Stimulated activated CD8-positive, alpha-beta memory T cell treated with anti-CD3 and anti-CD28 coated beads, Interleukin-4, amount 100 ng/mL, for 48 hours (primary cell): ENCODE data around the gene CDH13.

Experiments used
- DNase-seq: peaks from one replicate; pipeline ENCODE4 v3.0.0-alpha.2; 2020

Gene CDH13

DNA sequence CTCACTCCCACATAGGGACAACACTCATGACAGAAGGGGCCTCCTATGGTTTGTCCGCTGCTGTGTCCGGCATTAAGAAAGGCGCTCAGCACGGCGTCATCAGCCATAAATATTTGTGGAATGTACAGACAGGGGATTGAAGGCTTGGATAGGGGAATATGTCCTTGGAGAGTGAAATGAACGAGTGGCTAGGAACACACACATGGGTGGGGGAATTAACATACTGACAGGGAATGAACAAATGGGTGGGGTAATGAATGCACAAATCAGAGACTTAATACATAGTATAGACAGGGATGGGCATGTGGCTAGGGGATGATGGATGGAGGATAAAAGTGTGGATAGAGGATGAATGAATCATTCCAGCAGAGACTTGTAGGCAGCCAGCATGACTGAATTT is 1027.0 kb downstream of the CDH13 start:
- DNase-seq = no peak

DNA sequence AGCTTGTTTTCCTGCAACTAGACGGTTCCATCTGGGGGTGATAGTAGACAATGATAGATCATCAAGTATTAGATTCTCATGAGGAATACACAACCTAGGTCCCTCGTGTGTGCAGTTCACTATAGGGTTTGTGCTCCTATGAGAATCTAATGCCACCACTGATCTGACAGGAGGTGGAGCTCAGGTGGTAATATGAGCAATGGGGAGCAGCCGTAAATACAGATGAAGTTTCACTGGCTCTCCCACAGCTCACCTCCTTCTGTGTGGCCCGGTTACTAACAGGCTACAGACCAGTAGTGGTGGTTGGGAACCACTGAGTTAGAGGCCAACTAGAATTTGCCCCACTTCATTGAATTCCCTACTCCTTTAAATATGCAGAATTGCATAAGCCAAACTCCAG is 1033.5 kb downstream of the CDH13 start:
- no peak for DNase-seq

DNA sequence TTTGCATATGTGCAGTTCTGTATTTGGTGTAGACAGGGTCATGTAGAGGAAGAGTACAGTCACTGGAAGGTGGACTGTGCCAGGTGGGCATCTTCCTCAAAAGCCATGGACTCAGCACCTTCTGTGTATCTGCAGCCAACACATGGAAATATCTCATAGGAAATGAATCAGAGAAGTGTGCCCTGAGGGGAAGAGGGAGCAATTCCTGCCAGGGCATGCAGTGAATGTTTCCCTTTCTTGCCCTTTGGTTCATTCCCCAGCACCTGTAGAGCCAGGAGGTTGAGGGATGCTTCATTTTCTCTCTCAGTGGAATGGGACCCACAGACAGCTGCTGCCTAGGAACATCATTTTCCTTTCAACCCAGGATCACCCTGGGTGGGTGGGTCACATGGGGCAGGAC is 1034.9 kb downstream of the CDH13 start:
- DNase-seq = no peak

DNA sequence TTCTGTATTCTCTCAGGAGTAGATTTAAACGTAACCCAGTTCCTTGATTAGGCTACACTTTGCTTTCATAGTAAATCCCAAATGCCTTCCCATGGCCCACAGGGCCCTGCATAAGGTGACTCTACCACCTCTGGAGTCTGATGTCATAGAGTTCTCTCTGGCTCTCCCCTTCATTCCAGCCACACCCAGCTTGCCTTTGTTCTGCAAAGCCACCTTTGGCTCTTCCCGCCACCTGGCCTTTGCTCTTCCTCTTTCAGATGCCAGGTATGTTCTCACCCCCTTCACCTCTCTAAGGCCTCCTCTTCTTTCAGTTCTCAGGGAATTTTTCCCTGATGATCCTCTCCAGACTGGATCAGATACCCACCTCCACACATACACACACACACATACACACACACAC is 1039.7 kb downstream of the CDH13 start:
- DNase-seq = no peak

DNA sequence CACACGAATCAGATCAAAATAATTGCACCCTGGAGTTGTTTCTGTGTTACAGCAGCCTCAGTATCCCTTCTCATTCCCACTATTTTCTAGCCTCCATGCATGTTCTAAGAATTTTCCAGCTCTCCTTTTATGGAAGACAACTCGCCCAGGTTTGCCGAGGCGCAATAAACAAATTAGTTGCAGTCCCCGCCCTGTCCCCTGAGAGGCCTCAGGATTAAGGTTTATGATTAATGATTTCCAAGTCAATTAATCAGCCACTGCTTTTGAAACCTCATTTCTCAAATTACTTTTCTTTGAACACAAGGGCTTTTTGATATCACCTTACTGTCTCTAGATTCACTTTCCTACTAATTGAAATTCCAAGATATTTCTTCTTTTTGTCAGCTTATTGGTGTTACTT is 1042.7 kb downstream of the CDH13 start:
- DNase-seq = no peak

DNA sequence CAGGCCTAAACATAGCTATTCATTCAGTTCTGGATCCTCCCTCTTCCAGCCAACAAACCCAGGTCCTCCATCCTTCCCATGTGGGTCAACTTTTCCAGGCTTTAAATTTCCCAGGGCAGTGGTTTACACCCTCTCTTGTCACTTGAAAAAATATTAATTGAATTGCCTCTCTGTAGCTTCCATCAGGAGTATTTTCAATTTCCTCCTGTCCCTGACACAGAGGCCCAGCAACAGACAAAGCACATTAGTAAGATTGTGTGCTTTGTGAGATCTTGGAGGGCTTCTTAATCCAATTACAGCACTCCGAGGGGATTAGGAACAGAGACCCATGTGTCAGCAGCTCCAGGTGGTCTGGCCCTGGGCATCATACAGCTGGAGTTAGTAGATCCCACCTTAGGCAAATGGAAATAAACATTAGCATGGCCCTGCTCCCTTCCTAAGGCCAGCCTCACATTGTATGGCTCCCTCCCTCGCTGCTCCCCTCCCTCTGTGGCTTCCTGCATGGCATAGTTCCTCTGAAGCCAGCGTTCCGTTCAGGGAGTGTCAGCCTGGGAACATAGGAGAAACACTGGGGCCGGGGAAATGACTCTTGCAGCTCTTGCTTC is 1048.3 kb downstream of the CDH13 start:
- DNase-seq = no peak

DNA sequence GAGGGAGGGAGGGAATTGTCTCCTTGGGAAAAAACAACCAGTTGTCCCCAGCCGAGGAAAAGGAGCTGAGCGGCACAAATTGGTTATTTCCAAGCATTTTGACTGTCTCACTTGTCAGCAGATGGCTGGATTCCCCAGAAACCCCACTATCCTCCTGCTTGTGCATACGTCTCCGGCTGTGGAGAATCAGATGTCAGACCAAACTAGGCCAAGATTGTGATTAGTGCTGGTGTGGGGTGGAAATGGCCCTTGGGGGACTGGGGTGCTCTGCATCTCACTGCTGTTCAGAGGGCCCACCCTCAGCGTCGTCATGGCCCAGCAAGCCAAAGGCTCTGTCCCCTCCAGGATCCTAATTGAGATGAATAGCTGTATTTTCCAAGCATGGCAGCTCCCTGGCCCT is 1049.3 kb downstream of the CDH13 start:
- DNase-seq = no peak

DNA sequence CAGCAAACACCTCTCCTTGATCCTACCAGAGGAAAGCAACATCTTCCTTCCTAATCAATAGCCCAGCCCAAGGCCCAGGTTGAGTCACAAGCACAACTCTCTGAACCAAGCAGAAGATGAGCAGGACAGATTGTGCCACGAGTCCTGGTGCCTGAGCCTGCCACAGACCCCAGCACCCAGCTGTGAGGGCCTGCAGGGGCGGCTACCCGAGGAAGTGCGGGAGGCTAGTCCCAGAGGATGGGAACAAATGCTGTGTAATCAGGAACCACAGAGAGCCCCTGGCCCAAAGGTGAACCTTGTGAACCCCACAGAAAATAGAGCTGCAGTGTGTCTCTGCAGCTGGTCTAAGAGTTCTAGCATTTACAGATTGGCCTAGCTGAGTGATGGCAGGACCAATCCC is 1054.2 kb downstream of the CDH13 start:
- no peak for DNase-seq

DNA sequence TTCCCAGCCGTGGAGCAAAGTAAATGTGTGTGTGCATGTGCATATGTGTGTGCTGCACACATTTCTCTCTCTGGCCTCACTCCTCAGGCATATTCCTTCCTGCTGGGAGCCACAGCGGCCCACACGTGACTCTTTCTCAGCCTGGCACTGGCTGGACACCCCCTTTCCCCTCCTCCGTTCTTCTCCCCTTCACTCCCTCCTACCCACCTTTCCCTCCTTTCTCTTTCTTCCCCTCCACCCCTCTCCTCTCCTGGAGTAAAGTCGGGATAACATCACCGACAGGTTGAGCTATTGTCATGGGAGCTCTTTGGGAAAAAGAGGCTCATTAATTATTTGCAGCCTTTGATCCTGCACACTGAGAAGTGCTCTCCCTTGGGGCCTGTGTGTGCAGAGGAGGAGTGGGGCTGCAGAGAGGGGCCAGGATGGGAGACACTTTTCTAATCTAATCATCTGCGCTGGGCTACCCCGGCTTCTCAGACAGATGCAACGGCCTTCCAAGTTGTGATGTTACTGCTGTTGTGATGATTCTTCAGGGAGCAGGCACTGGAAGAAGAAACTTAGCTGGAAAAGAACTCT is 1054.7 kb downstream of the CDH13 start:
- no peak for DNase-seq

DNA sequence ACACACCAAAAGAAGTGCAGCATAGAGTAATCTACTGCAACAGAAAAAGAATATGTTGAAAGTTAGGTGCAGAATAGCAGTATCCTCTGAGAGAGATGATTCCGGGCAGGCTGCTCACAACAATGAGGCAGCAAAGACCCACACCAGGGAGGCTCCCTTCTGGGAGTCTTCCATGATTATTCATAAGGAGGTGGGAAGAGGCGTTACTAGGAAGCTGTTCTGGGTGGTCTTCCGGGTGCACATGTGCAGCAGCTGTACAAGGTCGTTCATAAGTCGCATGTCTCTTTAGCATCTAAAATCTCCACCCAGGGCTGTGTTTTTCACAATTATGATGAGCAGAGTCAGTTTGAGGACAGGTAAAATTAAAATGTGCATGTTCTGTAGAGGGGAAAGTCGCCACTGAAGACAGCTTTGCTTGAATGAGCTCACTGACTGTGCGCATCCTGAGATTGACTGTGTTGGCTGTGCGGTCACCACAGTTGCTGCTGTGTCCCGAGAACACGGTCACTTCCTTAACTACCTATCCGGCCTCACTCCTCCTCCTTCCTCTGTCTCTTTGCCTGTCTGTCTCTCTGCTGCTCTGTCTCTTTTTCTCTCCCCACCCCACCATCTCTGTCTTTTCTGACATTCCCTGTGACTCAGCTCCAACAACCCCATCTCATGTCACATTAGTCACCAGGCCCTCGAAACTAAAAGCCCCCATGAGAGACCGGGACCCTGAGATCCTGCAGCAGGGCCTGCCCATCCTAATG is 1055.5 kb downstream of the CDH13 start:
- no peak for DNase-seq

DNA sequence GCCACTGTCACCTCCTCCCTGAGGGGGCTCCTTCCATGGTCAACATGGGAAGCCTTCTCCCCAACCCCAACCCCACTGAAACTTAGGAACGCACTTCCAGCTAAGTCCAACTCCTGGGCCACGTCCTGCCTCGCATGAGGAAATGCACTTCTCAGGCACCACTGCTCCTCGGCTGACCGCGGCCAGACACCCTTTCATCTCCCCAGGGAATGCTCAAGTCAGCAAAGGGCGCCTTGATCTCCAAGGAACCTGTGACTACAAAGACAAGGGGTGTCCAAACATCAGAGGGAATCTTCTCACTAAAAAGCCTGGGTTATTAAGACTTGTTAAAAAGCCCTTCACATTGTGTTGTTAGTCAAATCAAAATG is 1056.1 kb downstream of the CDH13 start:
- no peak for DNase-seq

DNA sequence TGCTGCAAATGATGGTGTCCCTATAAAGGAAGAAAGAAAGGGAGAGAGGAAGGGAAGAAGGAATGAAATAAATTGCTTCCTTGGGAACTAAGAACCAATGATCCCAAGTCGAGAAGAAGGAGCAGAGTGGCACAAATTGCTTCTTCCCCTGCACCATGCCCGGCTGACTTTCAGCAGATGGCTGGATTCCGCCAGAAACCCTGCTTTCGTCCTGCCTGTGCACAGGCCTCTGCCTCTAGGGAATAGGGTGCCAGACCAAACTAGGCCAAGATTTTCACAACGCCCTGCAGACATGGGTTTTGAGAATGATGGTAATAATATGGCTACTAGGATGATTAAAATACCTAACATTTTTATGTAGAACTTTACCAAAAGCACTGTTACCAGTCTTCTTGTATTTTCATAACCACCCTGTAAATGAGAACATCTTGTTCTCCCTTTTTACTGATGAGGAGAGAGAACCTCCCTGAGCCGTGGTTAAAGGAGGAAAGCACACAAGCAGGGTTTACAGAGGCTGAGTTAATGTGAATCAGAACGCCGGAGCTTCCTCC is 1058.9 kb downstream of the CDH13 start:
- no peak for DNase-seq

DNA sequence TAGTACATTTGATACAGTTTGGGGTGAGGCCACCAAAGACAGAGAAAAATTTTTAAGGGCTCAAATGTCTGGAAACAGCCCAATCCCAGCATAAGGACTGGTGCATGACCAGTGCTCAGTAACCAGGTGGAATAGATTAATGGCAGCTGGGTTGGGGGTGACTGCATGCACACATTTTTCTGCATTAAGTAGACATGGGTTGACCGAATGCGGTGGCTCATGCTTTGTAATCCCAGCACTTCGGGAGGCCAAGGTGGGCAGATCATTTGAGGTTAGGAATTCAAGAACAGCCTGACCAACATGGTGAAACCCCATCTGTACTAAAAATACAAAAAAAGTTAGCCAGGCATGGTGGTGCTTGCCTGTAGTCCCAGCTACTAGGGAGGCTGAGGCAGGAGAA is 1060.0 kb downstream of the CDH13 start:
- DNase-seq = no peak

DNA sequence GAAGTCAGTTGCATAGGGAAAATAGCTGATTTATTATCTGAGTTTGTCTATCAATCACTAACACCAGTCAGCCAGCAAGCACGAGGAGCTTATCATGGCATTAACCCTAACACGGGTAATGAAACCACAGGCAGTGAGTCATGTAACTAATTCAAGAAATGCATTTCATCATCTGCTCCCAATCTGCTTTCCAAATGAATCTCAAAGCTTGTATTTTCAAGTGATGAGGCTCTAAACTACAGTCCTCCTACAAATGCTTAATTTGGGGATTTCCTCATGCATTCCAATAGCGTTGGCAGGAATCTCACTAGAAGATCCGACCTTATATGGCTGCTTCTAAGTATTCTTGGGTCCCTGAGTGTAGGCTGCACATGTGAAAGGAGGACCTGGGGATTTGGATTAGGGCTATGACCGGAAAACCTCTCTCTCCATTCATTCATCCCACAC is 1062.6 kb downstream of the CDH13 start:
- DNase-seq = no peak

DNA sequence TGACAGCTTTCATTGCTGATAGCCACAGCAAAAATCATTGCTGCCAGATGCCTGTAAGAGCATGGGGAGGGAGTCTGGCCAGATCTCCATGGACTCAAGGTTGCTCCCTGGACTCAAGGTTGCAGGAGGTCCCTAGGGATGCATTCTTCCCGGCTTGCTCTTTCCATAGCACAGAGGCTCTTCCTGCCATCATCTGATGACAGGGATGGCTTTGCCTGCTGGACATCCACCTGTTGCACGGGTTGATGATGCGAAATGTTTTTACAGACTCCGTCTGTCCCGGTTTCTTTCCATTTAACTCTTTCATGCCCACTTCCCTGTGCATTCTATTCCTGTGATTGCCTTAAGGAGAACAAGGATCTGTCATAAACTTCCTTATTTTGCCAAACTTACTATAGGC is 1065.5 kb downstream of the CDH13 start:
- no peak for DNase-seq

DNA sequence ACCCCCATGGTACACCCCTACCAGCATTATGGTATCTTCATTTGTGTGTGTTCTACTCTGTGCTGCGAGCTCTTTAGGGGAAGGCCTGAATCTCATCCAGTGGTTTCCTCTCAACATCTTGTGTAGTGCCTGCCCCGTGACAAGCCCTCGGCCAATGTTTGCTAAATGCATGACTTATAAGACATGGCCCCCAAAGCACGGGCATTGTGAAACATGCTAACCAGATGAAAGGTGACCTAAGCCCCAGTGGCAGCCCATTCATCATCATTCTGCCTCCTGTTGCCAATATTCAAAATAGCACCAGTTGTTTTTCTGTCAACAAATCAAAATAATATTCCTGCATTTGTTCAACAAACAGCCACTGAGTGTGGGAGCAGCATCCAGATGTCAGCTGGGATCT is 1072.2 kb downstream of the CDH13 start:
- no peak for DNase-seq

DNA sequence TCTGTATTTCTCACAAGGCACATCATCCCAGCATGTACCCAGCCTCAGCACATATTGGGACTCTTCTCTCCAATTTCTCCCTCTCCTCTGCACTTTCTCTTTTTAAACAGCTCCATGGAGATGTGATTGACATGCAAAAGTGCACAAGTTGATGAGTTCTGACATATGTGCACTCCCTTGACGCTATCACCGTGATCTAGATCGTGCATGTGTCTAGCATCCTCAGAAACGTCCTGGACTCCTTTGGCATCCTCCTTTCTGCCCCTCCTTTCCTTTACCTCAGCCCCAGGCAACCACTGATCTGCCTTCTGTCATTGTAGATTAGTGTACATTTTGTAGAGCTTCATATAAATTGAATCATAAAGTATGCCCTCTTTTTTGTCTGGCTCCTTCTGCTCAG is 1073.0 kb downstream of the CDH13 start:
- no peak for DNase-seq

DNA sequence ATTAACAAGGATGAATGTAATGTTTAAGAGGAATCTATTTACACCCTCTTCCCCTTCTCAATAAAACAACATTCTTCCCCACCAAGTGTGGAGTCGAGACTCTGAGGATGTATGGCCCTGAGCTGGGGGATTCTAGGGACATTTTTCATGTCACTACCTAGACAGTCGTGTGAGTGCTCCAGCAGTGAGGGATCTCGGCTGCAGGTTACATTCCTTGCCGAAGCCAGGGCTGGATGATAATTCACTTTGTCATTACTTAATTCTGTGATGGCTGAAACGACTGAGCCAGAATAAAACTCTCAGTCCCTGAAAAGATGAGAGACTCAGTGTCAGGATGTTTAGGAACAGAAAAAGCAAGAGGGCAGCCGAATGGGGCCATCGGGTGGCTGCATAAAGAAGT is 1074.1 kb downstream of the CDH13 start:
- no peak for DNase-seq

DNA sequence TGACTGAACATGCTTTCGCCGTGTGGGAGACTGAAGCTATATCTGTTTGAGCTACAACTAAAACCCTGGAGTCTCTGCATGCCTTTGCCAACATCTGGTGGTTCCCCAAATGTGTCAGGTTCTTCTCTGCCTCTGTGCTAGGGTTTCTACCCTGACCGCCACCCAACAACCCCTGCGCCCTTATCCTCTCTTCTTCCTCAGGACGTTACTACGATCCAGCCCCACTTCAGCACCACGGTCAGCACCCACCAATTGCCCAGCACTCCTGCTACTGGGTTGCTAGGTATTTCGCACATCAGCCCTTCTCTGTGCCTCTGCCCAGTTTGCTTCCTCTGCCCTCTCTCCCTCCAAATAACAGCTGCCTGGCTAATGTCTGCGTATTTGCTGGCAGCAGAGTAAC is 1074.7 kb downstream of the CDH13 start:
- DNase-seq = peak; percentile 49

DNA sequence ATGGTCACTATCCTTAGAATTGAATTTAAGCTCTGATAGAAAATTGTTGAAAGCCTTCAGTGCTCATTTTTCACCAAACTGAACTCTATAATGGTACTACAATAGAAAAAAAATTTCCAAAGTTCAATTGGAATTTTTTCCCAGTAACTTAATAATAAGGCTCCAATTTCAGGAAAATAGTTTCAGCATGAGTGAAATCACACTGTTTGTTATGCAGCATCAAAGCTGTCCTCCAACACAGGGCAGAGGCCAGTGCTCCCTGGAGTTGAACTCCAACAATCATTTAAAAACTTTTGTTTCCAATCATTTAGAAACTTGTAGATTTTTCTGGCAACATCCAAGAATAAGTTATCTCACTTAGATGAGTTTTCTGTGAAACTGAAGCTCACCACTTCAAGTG is 1077.9 kb downstream of the CDH13 start:
- DNase-seq = no peak

DNA sequence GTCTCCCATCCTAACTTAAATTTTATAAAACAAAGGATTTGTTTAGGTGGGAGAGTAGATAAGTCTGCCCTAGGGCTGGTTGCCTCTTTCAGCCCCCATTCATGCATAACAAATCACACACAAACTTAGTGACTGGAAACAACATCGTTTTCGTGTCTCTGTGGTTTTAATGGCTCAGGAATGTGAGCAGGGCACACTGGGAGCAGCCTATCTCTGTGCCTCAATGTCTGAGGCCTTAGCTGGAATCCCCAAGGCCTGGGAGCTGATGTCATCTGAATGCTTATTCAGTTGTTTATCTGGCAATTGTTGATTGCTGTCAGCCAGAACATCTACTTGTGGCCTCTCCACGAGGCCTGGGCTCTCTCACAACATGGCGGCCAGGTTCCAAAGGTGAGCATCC is 1079.1 kb downstream of the CDH13 start:
- DNase-seq = no peak

DNA sequence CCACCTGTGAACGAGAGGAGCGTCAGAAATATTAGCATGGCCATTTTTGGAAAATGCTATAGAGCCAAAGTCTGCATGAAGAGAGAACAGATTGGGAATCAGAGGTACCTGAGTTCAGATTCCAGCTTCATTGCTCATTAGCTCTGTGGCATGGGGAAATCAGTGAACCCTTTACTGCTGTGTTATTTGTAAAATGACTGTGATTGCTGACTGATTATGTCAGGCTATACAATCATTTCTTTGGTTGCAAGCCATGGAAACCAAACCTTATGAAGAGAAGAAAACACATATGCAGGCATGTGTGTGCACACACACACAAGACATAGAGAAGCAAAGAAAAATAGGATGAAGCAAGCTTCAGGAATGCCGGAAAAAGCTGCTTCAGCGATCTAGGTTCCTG is 1079.6 kb downstream of the CDH13 start:
- DNase-seq = no peak

DNA sequence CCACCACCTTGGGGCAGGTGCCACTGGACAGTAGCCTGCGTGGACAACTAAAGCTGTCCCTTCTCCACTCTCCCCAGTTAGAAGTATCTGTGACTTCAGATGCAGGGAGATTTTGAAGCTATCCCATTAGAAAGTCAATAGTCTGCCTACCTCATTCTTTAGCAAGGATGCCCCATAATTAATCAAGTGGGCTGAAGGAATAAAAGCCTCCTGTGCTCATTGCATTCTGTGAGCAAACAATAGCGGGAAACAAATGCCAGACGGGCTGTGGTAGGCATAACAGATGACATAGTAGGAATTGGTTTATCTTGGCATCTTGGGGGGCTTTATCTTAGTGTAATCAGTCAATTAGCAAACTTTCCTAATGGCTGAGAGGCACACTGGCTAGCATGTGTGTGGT is 1084.3 kb downstream of the CDH13 start:
- DNase-seq = no peak

DNA sequence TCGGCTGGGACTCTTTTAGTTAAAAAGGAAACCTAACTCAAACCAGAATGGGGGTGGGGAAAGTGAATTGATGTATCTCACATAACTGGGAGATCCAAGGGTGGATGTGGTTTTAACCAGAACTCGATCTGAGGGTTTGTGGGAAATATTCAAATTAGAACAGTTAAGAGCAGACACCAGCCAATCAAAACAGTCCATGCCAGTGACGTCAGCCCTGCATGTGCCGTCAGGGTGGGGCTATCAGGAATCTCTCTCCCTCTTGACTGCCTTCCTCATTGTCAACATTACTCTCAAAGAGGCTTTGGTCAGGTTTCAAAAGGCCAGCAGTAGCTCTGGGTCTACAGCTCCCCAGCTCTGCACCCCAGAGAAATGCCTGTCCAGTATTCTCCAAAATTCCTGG is 1086.8 kb downstream of the CDH13 start:
- no peak for DNase-seq

DNA sequence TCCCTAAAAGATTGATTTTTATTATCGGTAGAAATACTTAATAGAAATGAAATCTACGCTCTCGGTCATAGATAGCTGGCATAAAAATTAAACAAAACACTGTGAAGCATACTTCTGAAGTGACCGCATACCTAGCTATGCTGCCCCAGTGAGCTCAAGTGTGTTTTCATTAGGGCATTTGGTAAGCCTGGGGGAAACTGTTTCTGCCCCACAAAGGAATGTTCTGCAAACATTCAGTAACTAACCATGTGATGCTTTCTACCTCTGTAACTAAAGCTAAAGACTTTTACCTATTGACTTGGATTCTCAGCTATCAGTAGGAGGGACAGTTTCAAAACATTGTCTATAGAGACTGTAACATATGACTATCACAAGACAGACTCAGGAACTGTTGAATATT is 1087.5 kb downstream of the CDH13 start:
- DNase-seq = no peak
